ENCODE data around the gene GCH1. TPM values are rescaled to one million over a fixed set of nuclear protein-coding genes. Genes with fewer than 3 reads are reported as not detected.
"Not testable (repeated sequence)": the region's sequence is repeated elsewhere in the genome, so short reads cannot be mapped to it uniquely, and the experiment has no call there.

Gene GCH1
- total and polyA plus RNA-seq, 4 experiments from 2014 or later: 28.4 to 31.9 (median 30.5) TPM

DNA sequence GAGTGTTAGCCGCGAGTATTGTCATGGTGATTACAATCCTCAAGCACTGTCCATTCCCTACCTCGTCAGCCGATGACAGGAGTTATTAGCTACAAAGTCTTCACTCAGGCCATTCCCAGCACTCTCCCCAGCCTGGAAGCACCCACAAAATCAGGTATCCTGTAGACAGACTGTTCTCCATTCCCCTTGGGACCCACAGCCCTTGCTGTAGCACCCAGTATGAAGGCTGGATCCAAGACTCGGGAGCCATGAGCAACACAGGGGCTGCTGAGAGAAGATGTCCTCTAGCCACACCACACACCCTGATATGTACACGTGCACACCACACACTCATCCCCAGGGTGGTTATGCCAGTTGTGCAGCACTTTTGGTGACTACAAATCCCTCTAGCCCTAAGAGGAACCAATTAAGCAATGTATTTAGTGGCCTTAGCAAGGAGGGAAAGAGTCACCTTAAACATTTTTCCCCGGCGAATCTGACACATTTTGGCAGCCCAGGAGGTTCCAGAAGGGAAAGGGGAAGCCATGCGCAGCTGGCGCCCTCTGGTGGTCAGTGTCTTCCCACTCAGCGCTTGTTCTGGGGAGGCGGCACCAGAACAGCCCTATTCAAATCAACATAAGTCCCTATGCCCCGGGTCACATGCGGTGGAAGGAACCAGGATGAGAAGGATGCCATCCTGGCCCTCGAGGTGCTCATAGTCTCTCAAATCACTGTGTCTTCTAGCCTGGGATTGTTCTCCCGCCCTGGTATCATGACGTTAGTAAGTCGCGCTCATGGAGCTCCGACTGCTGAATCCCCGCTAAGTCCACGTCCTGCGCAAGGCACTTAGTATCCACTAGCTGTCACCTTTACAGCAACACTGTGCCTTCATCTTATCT is 96.9 kb downstream of the GCH1 start:
- ChIA-PET CTCF (ENCODE audit: partially characterized antibody) (interaction anchor here (0.6 to 4.9 kb wide), 13 partner anchors 9 to 242 kb away, joined by 3 to 35 read pairs (median 6); partner anchors contain the start of gene GCH1), POLR2A (ENCODE audit: partially characterized antibody) (no interaction called here)
- H3K36me3 Mint-ChIP-seq: no peaks in the 10 kb centered on the region
- peaks cover 1 to 7% (median 5%) of the 10 kb centered on the region in 4 donors for H3K4me1 Mint-ChIP-seq
- DNase-seq: peak; percentile 55 to 64 (median 62)
- Histone ChIP-seq H3K27ac (ENCODE audit: low read depth, low read length) (no peak overlapping the region), H3K4me1 (ENCODE audit: insufficient read depth, low read length) (no peaks in the 10 kb centered on the region), H3K9me3 (ENCODE audit: control insufficient read depth in 1 of 2, low read length in 2 of 2) (no peaks in the 10 kb centered on the region), H3K4me3 (ENCODE audit: low read length in 2 of 2) (no peak overlapping the region), H3K27me3 (ENCODE audit: insufficient read depth, low read length) (no peaks in the 10 kb centered on the region), H3K36me3 (ENCODE audit: insufficient read depth, low read length) (no peaks in the 10 kb centered on the region)
- peak overlapping the region in 1 of 7 donors; percentile 4 for H3K27ac Mint-ChIP-seq
- H3K9me3 Mint-ChIP-seq: peaks cover 0 to 3% (median 0%) of the 10 kb centered on the region in 8 donors
- H3K27me3 Mint-ChIP-seq: peaks cover 4 to 10% of the 10 kb centered on the region in 2 donors
- peak overlapping the region in 2 of 8 donors; percentile 9 to 24 for H3K4me3 Mint-ChIP-seq
- intact Hi-C loops (cut with micrococcal nuclease): loop anchor here (1.0 kb wide), 3 partner anchors 76 to 241 kb away; no protein-coding TSS in a partner anchor

DNA sequence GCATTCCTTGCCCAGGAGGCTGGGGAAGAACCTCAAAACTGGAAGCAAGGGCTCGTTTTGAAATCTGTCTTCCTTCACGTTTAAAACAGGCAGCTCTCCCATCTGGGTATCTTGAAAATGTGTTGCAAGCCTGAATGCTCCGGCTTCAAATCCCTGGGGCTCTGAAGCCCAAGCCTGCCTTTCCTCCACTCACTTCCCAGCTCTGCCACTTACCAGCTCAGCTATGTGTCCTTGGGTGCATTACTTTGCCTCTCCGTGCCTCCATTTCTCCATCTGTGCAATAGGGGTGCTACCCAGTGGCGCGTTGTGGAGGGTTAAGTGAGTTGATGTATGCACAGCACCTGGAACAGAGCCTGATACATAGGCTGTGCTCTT is 97.6 kb downstream of the GCH1 start:
- no peak overlapping the region for H3K27ac Mint-ChIP-seq
- CTCF ChIA-PET (ENCODE audit: partially characterized antibody): interaction anchor here (0.6 to 4.9 kb wide), 11 partner anchors 10 to 241 kb away, joined by 3 to 35 read pairs (median 6); partner anchors contain the start of gene GCH1
- no peaks in the 10 kb centered on the region for H3K27me3 ChIP-seq (ENCODE audit: insufficient read depth, low read length)
- no peak overlapping the region for H3K4me3 ChIP-seq (ENCODE audit: low read length in 2 of 2)
- H3K4me1 Mint-ChIP-seq: peaks cover 1 to 7% (median 5%) of the 10 kb centered on the region in 4 donors
- DNase-seq: no peak
- no peak overlapping the region for H3K27ac ChIP-seq (ENCODE audit: low read depth, low read length)
- intact Hi-C loops (cut with micrococcal nuclease): no loop called here
- no peaks in the 10 kb centered on the region for H3K36me3 Mint-ChIP-seq
- peaks cover 0 to 3% (median 0%) of the 10 kb centered on the region in 8 donors for H3K9me3 Mint-ChIP-seq
- H3K4me3 Mint-ChIP-seq: no peak overlapping the region
- POLR2A ChIA-PET (ENCODE audit: partially characterized antibody): no interaction called here
- peaks cover 4 to 12% of the 10 kb centered on the region in 2 donors for H3K27me3 Mint-ChIP-seq
- H3K36me3 ChIP-seq (ENCODE audit: insufficient read depth, low read length): no peaks in the 10 kb centered on the region
- no peaks in the 10 kb centered on the region for H3K4me1 ChIP-seq (ENCODE audit: insufficient read depth, low read length)
- H3K9me3 ChIP-seq (ENCODE audit: control insufficient read depth in 1 of 2, low read length in 2 of 2): no peaks in the 10 kb centered on the region

DNA sequence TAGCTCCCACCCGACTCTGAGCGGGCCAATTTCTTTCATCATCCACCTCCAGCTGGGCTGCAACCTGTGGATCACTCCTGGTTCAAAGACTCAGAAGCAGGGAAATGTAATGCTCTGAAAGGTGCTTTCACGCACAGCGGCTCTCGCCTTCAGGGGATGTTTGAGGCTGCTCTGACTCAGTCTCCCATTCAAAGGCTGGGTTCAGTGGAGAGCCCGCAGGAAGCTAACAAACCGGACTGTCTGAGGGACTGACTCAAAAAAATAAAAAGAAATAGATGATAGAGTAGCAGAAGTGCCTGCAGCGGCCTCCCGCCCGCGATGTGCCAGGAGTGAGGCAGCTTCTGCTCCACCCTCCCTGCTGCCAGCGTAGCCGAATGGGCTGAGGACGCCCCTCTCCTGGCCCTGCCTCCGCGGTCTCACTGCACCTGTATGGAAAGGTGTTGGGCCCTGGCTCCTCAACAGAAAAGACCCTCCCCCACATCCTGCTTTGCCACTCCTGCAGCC is 98.0 kb downstream of the GCH1 start:
- no peaks in the 10 kb centered on the region for H3K4me1 ChIP-seq (ENCODE audit: insufficient read depth, low read length)
- Mint-ChIP-seq H3K4me3 (no peak overlapping the region), H3K36me3 (no peaks in the 10 kb centered on the region), H3K4me1 (peaks cover 1 to 7% (median 5%) of the 10 kb centered on the region in 4 donors), H3K27me3 (peaks cover 4 to 12% of the 10 kb centered on the region in 2 donors), H3K9me3 (peaks cover 0 to 3% (median 0%) of the 10 kb centered on the region in 8 donors), H3K27ac (no peak overlapping the region)
- no peak overlapping the region for H3K27ac ChIP-seq (ENCODE audit: low read depth, low read length)
- CTCF ChIA-PET (ENCODE audit: partially characterized antibody): interaction anchor here (0.6 to 4.9 kb wide), 12 partner anchors 10 to 438 kb away, joined by 3 to 35 read pairs (median 4); partner anchors contain the start of gene GCH1
- no peaks in the 10 kb centered on the region for H3K36me3 ChIP-seq (ENCODE audit: insufficient read depth, low read length)
- DNase-seq: no peak
- intact Hi-C loops (cut with micrococcal nuclease): no loop called here
- H3K4me3 ChIP-seq (ENCODE audit: low read length in 2 of 2): no peak overlapping the region
- H3K27me3 ChIP-seq (ENCODE audit: insufficient read depth, low read length): no peaks in the 10 kb centered on the region
- POLR2A ChIA-PET (ENCODE audit: partially characterized antibody): no interaction called here
- no peaks in the 10 kb centered on the region for H3K9me3 ChIP-seq (ENCODE audit: control insufficient read depth in 1 of 2, low read length in 2 of 2)

DNA sequence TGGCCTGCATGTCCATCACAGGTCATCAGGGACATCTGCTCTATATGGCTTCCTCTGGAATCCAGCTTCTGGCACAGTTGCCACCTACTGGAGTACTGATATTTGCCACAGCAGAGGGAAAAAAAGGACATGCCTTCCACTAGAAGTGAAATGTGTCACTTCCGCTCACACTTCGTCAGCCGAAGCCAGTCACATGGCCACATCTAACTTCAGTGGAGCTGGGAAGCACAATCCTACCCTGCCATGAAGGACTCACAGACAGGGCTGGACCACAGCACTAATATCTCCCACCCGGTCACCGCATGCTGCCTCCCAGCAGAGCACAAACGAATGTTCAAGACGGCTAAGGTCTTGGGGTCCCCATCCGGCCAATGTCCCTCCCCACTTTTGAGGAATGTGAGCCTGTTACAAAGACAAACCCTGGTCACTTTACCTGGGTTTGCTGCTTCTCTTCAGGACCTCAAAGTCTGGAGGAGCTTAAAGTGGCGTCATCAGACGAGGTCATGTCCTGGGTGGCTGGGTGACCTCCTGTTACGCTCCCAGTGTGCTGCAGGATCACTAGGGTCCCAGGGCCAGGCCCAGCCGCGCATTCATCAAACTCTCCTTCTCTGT is 98.6 kb downstream of the GCH1 start:
- Mint-ChIP-seq H3K9me3 (peaks cover 0 to 3% (median 0%) of the 10 kb centered on the region in 8 donors), H3K27ac (no peak overlapping the region), H3K4me1 (peaks cover 1 to 7% (median 5%) of the 10 kb centered on the region in 4 donors), H3K4me3 (no peak overlapping the region), H3K27me3 (peaks cover 4 to 13% of the 10 kb centered on the region in 2 donors), H3K36me3 (no peaks in the 10 kb centered on the region)
- Histone ChIP-seq H3K4me1 (ENCODE audit: insufficient read depth, low read length) (no peaks in the 10 kb centered on the region), H3K4me3 (ENCODE audit: low read length in 2 of 2) (no peak overlapping the region), H3K36me3 (ENCODE audit: insufficient read depth, low read length) (no peaks in the 10 kb centered on the region), H3K9me3 (ENCODE audit: control insufficient read depth in 1 of 2, low read length in 2 of 2) (no peaks in the 10 kb centered on the region), H3K27ac (ENCODE audit: low read depth, low read length) (no peak overlapping the region), H3K27me3 (ENCODE audit: insufficient read depth, low read length) (no peaks in the 10 kb centered on the region)
- intact Hi-C loops (cut with micrococcal nuclease): no loop called here
- POLR2A ChIA-PET (ENCODE audit: partially characterized antibody): no interaction called here
- CTCF ChIA-PET (ENCODE audit: partially characterized antibody): interaction anchor here (1.0 to 4.9 kb wide), 9 partner anchors 10 to 437 kb away, joined by 3 to 35 read pairs (median 8); no protein-coding TSS in a partner anchor
- DNase-seq: no peak

DNA sequence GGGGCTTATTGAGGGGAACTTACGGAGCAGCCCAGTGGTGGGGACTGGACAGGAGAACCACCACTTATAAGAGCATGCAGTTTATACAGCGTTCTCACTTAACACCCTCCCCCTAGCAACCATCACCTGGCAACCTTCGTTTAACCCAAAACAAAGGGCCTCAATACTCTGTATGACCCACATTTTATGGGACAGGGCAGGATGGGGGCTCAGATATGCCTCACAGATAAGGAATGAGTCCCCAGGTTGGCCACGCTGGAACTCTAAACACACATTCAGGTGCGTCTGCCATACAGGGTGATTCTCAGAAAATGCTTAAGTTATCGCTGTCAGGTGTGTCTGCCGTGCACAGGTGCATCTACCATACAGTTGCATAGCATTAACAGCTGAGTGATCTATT is 99.2 kb downstream of the GCH1 start:
- ChIA-PET POLR2A (ENCODE audit: partially characterized antibody) (no interaction called here), CTCF (ENCODE audit: partially characterized antibody) (interaction anchor here (1.4 to 4.8 kb wide), 4 partner anchors 10 to 239 kb away, joined by 5 to 35 read pairs (median 6); no protein-coding TSS in a partner anchor)
- no peak overlapping the region for H3K4me3 ChIP-seq (ENCODE audit: low read length in 2 of 2)
- H3K9me3 Mint-ChIP-seq: peaks cover 0 to 3% (median 0%) of the 10 kb centered on the region in 8 donors
- DNase-seq: peak in 4 of 5 donors; percentile 8 to 50 (median 33)
- H3K27ac Mint-ChIP-seq: peak overlapping the region in 2 of 7 donors; percentile 18 to 35
- no peaks in the 10 kb centered on the region for H3K4me1 ChIP-seq (ENCODE audit: insufficient read depth, low read length)
- no peaks in the 10 kb centered on the region for H3K36me3 ChIP-seq (ENCODE audit: insufficient read depth, low read length)
- H3K9me3 ChIP-seq (ENCODE audit: control insufficient read depth in 1 of 2, low read length in 2 of 2): no peaks in the 10 kb centered on the region
- no peak overlapping the region for H3K4me3 Mint-ChIP-seq
- H3K27ac ChIP-seq (ENCODE audit: low read depth, low read length): no peak overlapping the region
- peaks cover 4 to 14% of the 10 kb centered on the region in 2 donors for H3K27me3 Mint-ChIP-seq
- H3K36me3 Mint-ChIP-seq: no peaks in the 10 kb centered on the region
- intact Hi-C loops (cut with micrococcal nuclease): no loop called here
- peaks cover 1 to 7% (median 5%) of the 10 kb centered on the region in 4 donors for H3K4me1 Mint-ChIP-seq
- H3K27me3 ChIP-seq (ENCODE audit: insufficient read depth, low read length): no peaks in the 10 kb centered on the region

DNA sequence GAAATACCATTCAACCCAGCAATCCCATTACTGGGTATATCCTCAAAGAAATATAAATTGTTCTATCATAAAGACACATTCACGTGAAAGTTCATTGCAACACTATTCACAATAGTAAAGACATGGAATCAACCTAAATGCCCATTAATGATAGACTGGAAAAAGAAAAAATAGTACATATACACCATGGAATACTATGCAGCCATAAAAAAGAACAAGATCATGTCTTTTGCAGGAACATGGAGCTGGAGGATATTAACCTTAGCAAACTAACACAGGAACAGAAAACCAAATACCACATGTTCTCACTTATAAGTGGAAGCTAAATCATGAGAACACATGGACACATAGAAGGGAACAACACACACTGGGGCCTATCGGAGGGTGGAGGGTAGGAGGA is 101.1 kb downstream of the GCH1 start:
- H3K36me3 Mint-ChIP-seq; H3K4me1 Mint-ChIP-seq; H3K4me3 Mint-ChIP-seq; intact Hi-C loops (cut with micrococcal nuclease); H3K4me1 ChIP-seq (ENCODE audit: insufficient read depth, low read length); H3K9me3 Mint-ChIP-seq; POLR2A ChIA-PET (ENCODE audit: partially characterized antibody); H3K9me3 ChIP-seq (ENCODE audit: control insufficient read depth in 1 of 2, low read length in 2 of 2); H3K4me3 ChIP-seq (ENCODE audit: low read length in 2 of 2); H3K27me3 ChIP-seq (ENCODE audit: insufficient read depth, low read length); H3K27ac ChIP-seq (ENCODE audit: low read depth, low read length); H3K36me3 ChIP-seq (ENCODE audit: insufficient read depth, low read length); DNase-seq: not testable (repeated sequence)
- H3K27ac Mint-ChIP-seq: peak overlapping the region in 2 of 7 donors; percentile 2 to 57
- CTCF ChIA-PET (ENCODE audit: partially characterized antibody): interaction anchor here (0.9 to 1.8 kb wide), 2 partner anchors 27 to 237 kb away, joined by 3 to 5 read pairs; no protein-coding TSS in a partner anchor
- H3K27me3 Mint-ChIP-seq: peaks cover 4 to 12% of the 10 kb centered on the region in 2 donors

All from CD4-positive, alpha-beta memory T cell (primary cell).